Mesenchymal stem cell (in vitro differentiated cells and primary cell): ENCODE data around the gene FCAR.
"Not testable (repeated sequence)": the region's sequence is repeated elsewhere in the genome, so short reads cannot be mapped to it uniquely, and the experiment has no call there.

ENCODE experiments used
- DNase-seq: peaks from one replicate; pipeline ENCODE4 v3.0.0-alpha.2; 2013
- H2AFZ ChIP-seq: one replicate; pipeline ENCODE4 v1.6.1; 2013; ENCODE audit warnings: low read depth, mild to moderate bottlenecking, control low read depth, inconsistent platforms, low read length, moderate library complexity
- H2AK5ac ChIP-seq: 2 replicates; pipeline ENCODE4 v1.6.1; 2013; ENCODE audit warnings: low read length, moderate library complexity, mild to moderate bottlenecking, inconsistent platforms; ENCODE audit not compliant: severe bottlenecking
- H2BK120ac ChIP-seq: one replicate; pipeline ENCODE4 v1.6.1; 2013; ENCODE audit warnings: low read depth, mild to moderate bottlenecking, inconsistent platforms, low read length, moderate library complexity
- H2BK12ac ChIP-seq, 2 experiments: one replicate each; pipeline ENCODE4 v1.6.1; 2013; ENCODE audit warnings: inconsistent platforms in 2 of 2, low read length in 2 of 2, mild to moderate bottlenecking in 2 of 2, moderate library complexity in 2 of 2, control low read depth in 1 of 2
- H2BK15ac ChIP-seq: one replicate; pipeline ENCODE4 v1.6.1; 2013; ENCODE audit warnings: mild to moderate bottlenecking, low read depth, inconsistent platforms; ENCODE audit not compliant: poor library complexity, severe bottlenecking
- H2BK5ac ChIP-seq: 2 replicates; pipeline ENCODE4 v1.6.1; 2013; ENCODE audit warnings: low read depth, mild to moderate bottlenecking, low read length, control low read depth, inconsistent platforms; ENCODE audit not compliant: poor library complexity, severe bottlenecking
- H3K14ac ChIP-seq, 2 experiments: one replicate each; pipeline ENCODE4 v1.6.1; 2013; ENCODE audit warnings: inconsistent platforms in 2 of 2, low read length in 2 of 2, control low read depth in 1 of 2, mild to moderate bottlenecking in 1 of 2, moderate library complexity in 1 of 2
- H3K18ac ChIP-seq, 2 experiments: one replicate each; pipeline ENCODE4 v1.6.1; 2013; ENCODE audit warnings: inconsistent platforms in 2 of 2, low read length in 2 of 2, control low read depth in 1 of 2, low read depth in 1 of 2, mild to moderate bottlenecking in 1 of 2
- H3K23ac ChIP-seq, 2 experiments: one replicate each; pipeline ENCODE4 v1.6.1; 2013; ENCODE audit warnings: inconsistent platforms in 2 of 2, low read length in 2 of 2, mild to moderate bottlenecking in 2 of 2, moderate library complexity in 2 of 2, control low read depth in 1 of 2
- H3K27ac ChIP-seq: 2 replicates; pipeline ENCODE4 v1.5.1; 2013; ENCODE audit warnings: mild to moderate bottlenecking, moderate library complexity, low read length, control low read depth, inconsistent platforms; ENCODE audit not compliant: poor library complexity, severe bottlenecking
- H3K27me3 ChIP-seq, 2 experiments: 2 replicates each; pipeline versions ENCODE4 v1.6.1 to v1.7.0; 2013; ENCODE audit warnings: low read length in 2 of 2, mild to moderate bottlenecking in 2 of 2, moderate library complexity in 2 of 2, control low read depth in 1 of 2, inconsistent platforms in 1 of 2; ENCODE audit not compliant: control insufficient read depth in 1 of 2, insufficient read depth in 1 of 2
- H3K36me3 ChIP-seq, 2 experiments: 2 replicates each; pipeline versions ENCODE4 v1.6.1 to v1.7.0; 2013; ENCODE audit warnings: low read length in 2 of 2, control low read depth in 1 of 2, inconsistent platforms in 1 of 2, low read depth in 1 of 2, mild to moderate bottlenecking in 1 of 2; ENCODE audit not compliant: insufficient read depth in 2 of 2, control insufficient read depth in 1 of 2
- H3K4ac ChIP-seq, 2 experiments: one replicate each; pipeline ENCODE4 v1.6.1; 2013; ENCODE audit warnings: inconsistent platforms in 2 of 2, low read length in 2 of 2, mild to moderate bottlenecking in 2 of 2, moderate library complexity in 2 of 2, control low read depth in 1 of 2, low read depth in 1 of 2
- H3K4me1 ChIP-seq: 2 replicates; pipeline ENCODE4 v1.6.1; 2013; ENCODE audit warnings: low read depth, low read length, control low read depth; ENCODE audit not compliant: control insufficient read depth, insufficient read depth
- H3K4me2 ChIP-seq: 2 replicates; pipeline ENCODE4 v1.6.1; 2013; ENCODE audit warnings: low read length, mild to moderate bottlenecking, inconsistent platforms; ENCODE audit not compliant: poor library complexity, severe bottlenecking
- H3K4me3 ChIP-seq, 2 experiments: 2 replicates each; pipeline versions ENCODE4 v1.5.1 to v1.7.0; 2013; ENCODE audit warnings: low read length in 2 of 2, mild to moderate bottlenecking in 2 of 2, control low read depth in 1 of 2, low read depth in 1 of 2; ENCODE audit not compliant: insufficient read depth in 1 of 2
- H3K79me1 ChIP-seq: replicated peaks from 2 replicates; pipeline ENCODE4 v1.6.1; 2013; ENCODE audit warnings: mild to moderate bottlenecking, control low read depth, low read length, inconsistent platforms; ENCODE audit not compliant: poor library complexity, severe bottlenecking
- H3K9ac ChIP-seq: 2 replicates; pipeline ENCODE4 v1.7.0; 2013; ENCODE audit warnings: mild to moderate bottlenecking, low read length, moderate library complexity
- H3K9me3 ChIP-seq: 2 replicates; pipeline ENCODE4 v1.7.0; 2013; ENCODE audit warnings: mild to moderate bottlenecking, low read length; ENCODE audit not compliant: control insufficient read depth
- H4K8ac ChIP-seq: one replicate; pipeline ENCODE4 v1.6.1; 2013; ENCODE audit warnings: inconsistent platforms, mild to moderate bottlenecking, low read length, moderate library complexity
- H4K91ac ChIP-seq: one replicate; pipeline ENCODE4 v1.6.1; 2013; ENCODE audit warnings: mild to moderate bottlenecking, low read length, inconsistent platforms
- WGBS: methylation state at CpG from one replicate; pipeline ENCODE4 v1.1.7; 2013; ENCODE audit warnings: mixed read lengths; 5-methylcytosine and 5-hydroxymethylcytosine counted together

Gene FCAR

DNA sequence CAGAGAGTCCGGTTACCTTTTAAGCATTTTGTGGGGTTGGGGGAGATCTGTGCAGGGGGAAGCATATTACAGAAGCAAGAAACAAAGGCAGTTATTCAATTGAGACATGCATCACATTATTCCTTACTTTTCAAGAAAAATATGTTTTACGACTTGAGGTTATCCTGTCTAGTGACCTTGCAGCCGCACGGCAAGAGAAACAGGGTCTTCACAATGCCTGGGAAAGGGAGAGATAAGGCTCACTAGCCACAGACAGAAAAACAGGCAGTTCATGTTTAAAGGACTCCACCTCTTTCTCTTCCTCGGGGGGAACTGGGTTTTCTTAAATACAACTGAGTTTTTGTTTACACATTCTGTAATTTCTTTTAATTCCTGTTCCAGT is 31.4 kb downstream of the FCAR start:
- H3K4me2 ChIP-seq = no peak overlapping the region
- H3K36me3 ChIP-seq = no peaks in the 10 kb centered on the region
- no peak overlapping the region for H3K14ac ChIP-seq
- H2BK120ac ChIP-seq = no peak overlapping the region
- H3K27ac ChIP-seq = no peak overlapping the region
- H4K91ac ChIP-seq = no peak overlapping the region
- WGBS = 76% methylated on average over 3 of the region's 5 CpGs
- no peaks in the 10 kb centered on the region for H3K4me1 ChIP-seq
- no peaks in the 10 kb centered on the region for H3K79me1 ChIP-seq
- H3K4me3 ChIP-seq = no peak overlapping the region
- no peaks in the 10 kb centered on the region for H3K9me3 ChIP-seq
- H2BK5ac ChIP-seq = no peak overlapping the region
- no peak overlapping the region for H3K4ac ChIP-seq
- no peak overlapping the region for H2AK5ac ChIP-seq
- H3K9ac ChIP-seq = no peak overlapping the region
- H2BK12ac ChIP-seq = no peak overlapping the region
- H4K8ac ChIP-seq = no peak overlapping the region
- no peak overlapping the region for H3K23ac ChIP-seq
- no peak for DNase-seq
- no peak overlapping the region for H3K18ac ChIP-seq
- H2AFZ ChIP-seq = no peak overlapping the region
- H2BK15ac ChIP-seq = no peak overlapping the region
- no peaks in the 10 kb centered on the region for H3K27me3 ChIP-seq

DNA sequence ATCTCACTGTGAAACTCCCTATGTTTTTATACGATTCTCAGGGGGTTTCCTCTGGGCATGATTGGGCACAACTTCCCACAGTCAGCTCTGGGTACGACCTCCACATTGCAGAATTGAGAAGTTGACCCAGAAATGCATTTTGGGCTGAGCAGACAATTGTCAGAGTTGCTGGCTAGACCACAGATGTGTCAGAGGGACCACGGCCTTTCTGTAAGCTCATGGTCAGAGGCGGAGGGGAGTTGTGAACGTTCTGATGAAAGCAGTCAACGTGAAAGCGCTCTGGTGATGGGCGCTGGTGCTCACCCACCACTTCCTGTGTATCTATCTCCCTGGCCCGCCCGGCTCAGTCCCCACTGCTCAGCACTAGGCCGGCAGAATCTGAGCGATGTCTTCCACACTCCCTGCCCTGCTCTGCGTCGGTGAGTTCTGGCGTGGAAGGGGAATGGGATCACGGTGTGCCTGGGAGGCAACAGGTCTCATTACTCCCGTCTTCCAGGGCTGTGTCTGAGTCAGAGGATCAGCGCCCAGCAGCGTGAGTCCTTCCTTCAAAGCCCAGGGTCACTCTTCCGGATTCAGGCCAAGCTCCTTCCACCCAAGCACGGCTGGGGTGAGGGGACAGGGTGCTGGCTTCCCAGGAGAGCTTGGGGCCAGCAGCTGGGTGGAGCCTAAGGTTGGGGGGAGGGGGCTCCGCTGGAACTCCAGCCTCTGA is 31.9 kb downstream of the FCAR start, which contains the start of gene NCR1:
NCR1 (plus strand) TSS at position 346 of the 709 bp plus-strand sequence; CDS start at position 386, 40 bp downstream.
- Histone ChIP-seq H3K4ac (no peak within 1 kb of the TSS), H3K23ac (no peak within 1 kb of the TSS), H4K91ac (no peak within 1 kb of the TSS), H3K79me1 (no peaks in the 10 kb centered on the region), H3K27me3 (no peaks in the 10 kb centered on the region), H2BK15ac (no peak within 1 kb of the TSS), H3K9ac (no peak within 1 kb of the TSS), H2BK5ac (no peak within 1 kb of the TSS), H3K4me3 (no peak within 1 kb of the TSS), H2AFZ (no peak within 1 kb of the TSS), H3K4me2 (no peak within 1 kb of the TSS), H3K4me1 (no peaks in the 10 kb centered on the region), H3K36me3 (no peaks in the 10 kb centered on the region), H4K8ac (no peak within 1 kb of the TSS), H3K9me3 (no peaks in the 10 kb centered on the region), H3K14ac (no peak within 1 kb of the TSS), H3K27ac (no peak within 1 kb of the TSS), H2AK5ac (no peak within 1 kb of the TSS), H2BK120ac (no peak within 1 kb of the TSS), H2BK12ac (no peak within 1 kb of the TSS), H3K18ac (no peak within 1 kb of the TSS)
- WGBS = 49% methylated on average over 21 of the region's 22 CpGs
- DNase-seq = no peak

DNA sequence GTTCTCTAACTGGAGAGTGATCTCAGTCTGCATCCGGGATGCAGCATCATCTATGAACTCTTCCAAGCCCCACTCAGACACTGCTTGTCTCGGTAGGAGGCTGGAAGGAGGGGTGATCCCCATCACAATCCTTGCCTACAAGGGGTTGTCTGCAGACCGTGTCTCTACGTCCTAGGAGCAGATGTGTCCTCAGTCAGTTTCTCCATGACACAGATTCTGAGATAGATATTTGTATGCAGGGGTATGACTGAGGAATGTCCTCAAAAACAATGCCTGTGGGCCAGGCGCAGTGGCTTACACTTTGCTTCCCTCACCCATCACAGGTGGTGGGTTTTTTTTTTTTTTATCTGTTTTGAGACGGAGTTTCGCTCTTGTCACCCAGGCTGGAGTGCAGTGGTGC is 32.8 kb downstream of the FCAR start:
- Histone ChIP-seq H2AK5ac (no peak overlapping the region), H2BK120ac (no peak overlapping the region), H2BK15ac (no peak overlapping the region), H3K4ac (no peak overlapping the region), H3K4me2 (no peak overlapping the region), H3K36me3 (no peaks in the 10 kb centered on the region), H3K27me3 (no peaks in the 10 kb centered on the region), H3K79me1 (no peaks in the 10 kb centered on the region), H2BK12ac (no peak overlapping the region), H3K27ac (no peak overlapping the region), H3K4me3 (no peak overlapping the region), H2BK5ac (no peak overlapping the region), H3K18ac (no peak overlapping the region), H2AFZ (no peak overlapping the region), H4K8ac (no peak overlapping the region), H4K91ac (no peak overlapping the region), H3K14ac (no peak overlapping the region), H3K4me1 (no peaks in the 10 kb centered on the region), H3K9me3 (no peaks in the 10 kb centered on the region), H3K23ac (no peak overlapping the region), H3K9ac (no peak overlapping the region)
- 82% methylated on average over 6 of the region's 7 CpGs for WGBS
- no peak for DNase-seq

DNA sequence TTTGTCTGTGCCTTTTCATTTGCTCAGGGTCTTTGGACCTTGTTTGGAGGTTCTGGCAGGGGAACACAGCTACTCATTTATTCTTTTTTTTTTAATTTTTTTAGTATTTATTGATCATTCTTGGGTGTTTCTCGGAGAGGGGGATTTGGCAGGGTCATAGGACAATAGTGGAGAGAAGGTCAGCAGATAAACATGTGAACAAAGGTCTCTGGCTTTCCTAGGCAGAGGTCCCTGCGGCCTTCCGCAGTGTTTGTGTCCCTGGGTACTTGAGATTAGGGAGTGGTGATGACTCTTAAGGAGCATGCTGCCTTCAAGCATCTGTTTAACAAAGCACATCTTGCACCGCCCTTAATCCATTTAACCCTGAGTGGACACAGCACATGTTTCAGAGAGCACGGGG is 33.9 kb downstream of the FCAR start:
- H3K79me1 ChIP-seq, H2BK15ac ChIP-seq, H4K8ac ChIP-seq, H2BK120ac ChIP-seq, H2AK5ac ChIP-seq, H2BK12ac ChIP-seq, H3K18ac ChIP-seq, H3K36me3 ChIP-seq, DNase-seq, H2BK5ac ChIP-seq, H3K4me1 ChIP-seq, H3K23ac ChIP-seq, H3K4me2 ChIP-seq, H2AFZ ChIP-seq, H3K14ac ChIP-seq, H3K4me3 ChIP-seq, H3K9ac ChIP-seq, H3K27me3 ChIP-seq, H3K9me3 ChIP-seq, H4K91ac ChIP-seq, H3K27ac ChIP-seq, H3K4ac ChIP-seq: not testable (repeated sequence)
- no CpG with 5 or more reads among the region's 5 CpGs for WGBS
